C4-2B (cell line): ENCODE data around the gene EGLN1.

Source experiments
- CTCF ChIP-seq: fragments of 450-650 bp; conservative IDR thresholded peaks from 2 replicates; pipeline ENCODE4 v1.5.1; 2017; ENCODE audit warnings: mild to moderate bottlenecking
- ZFX ChIP-seq: fragments of 450-650 bp; IDR thresholded peaks from 2 replicates; pipeline ENCODE4 v1.6.1; 2017

- TF ChIP-seq CTCF (no peak), ZFX (no peak)
Observed at GRCh38 chr1:231334079-231334666, 87.9 kb downstream of the EGLN1 start.
